NCI-H510A treated with DMSO at 0.1 percent for 48 hours (cell line): Measurements from ENCODE around the gene BAIAP2L2.

ENCODE experiments used
- DNase-seq: peaks from one replicate; lab custom pipeline; 2025; lab: John Stamatoyannopoulos, UW

Gene BAIAP2L2

GRCh38 chr22:38107692-38108515 is 2.6 kb downstream of the BAIAP2L2 start:
- DNase-seq = no peak

- DNase-seq = no peak
Observed at GRCh38 chr22:38106814-38107578, 3.5 kb downstream of the BAIAP2L2 start.

GRCh38 chr22:38104084-38104483 is 6.4 kb downstream of the BAIAP2L2 start:
- DNase-seq = no peak

- no peak for DNase-seq
Observed at GRCh38 chr22:38103641-38104040, 6.8 kb downstream of the BAIAP2L2 start.

GRCh38 chr22:38098410-38099249 is 11.9 kb downstream of the BAIAP2L2 start:
- DNase-seq = no peak

GRCh38 chr22:38097557-38098409 is 12.7 kb downstream of the BAIAP2L2 start:
- no peak for DNase-seq

- DNase-seq = no peak
Observed at GRCh38 chr22:38097058-38097457, 13.4 kb downstream of the BAIAP2L2 start.

- no peak for DNase-seq
Observed at GRCh38 chr22:38089474-38089851, 21.0 kb downstream of the BAIAP2L2 start.

GRCh38 chr22:38088629-38089473 is 21.6 kb downstream of the BAIAP2L2 start:
- DNase-seq = no peak

GRCh38 chr22:38087855-38088254 is 22.6 kb downstream of the BAIAP2L2 start:
- DNase-seq = no peak

- DNase-seq = no peak
Observed at GRCh38 chr22:38086942-38087341, 23.5 kb downstream of the BAIAP2L2 start.

GRCh38 chr22:38086001-38086845 is 24.3 kb downstream of the BAIAP2L2 start:
- no peak for DNase-seq

GRCh38 chr22:38085501-38085900 is 25.0 kb downstream of the BAIAP2L2 start:
- no peak for DNase-seq

- no peak for DNase-seq
Observed at GRCh38 chr22:38085056-38085455, 25.4 kb downstream of the BAIAP2L2 start.

GRCh38 chr22:38083931-38084631 is 26.4 kb downstream of the BAIAP2L2 start, which contains the start of gene SLC16A8:
TSS of gene SLC16A8 (minus strand) at chr22:38084184. CDS start at chr22:38082873, 1,311 bp downstream.
- no peak for DNase-seq

- no peak for DNase-seq
Observed at GRCh38 chr22:38082986-38083710, 27.3 kb downstream of the BAIAP2L2 start.

GRCh38 chr22:38081941-38082828 is 28.3 kb downstream of the BAIAP2L2 start:
- no peak for DNase-seq
